K562 (cell line): Measurements from ENCODE around the gene ANKMY2. TPM values are rescaled to one million over a fixed set of nuclear protein-coding genes. Genes with fewer than 3 reads are reported as not detected.
A peak's percentile ranks its signal among the peaks of the same experiment; 100 is the strongest.

Experiments
- ATF7 ChIP-seq: fragments of 450-650 bp; IDR thresholded peaks from 2 replicates; pipeline ENCODE4 v1.7.1; 2014; ENCODE audit warnings: mild to moderate bottlenecking, moderate library complexity
- CBX2 ChIP-seq: fragments of 200-600 bp; sonication (generic); IDR thresholded peaks from one replicate; pipeline ENCODE4 v1.6.1; 2012; ENCODE audit warnings: mild to moderate bottlenecking, low read length, inconsistent platforms; ENCODE audit not compliant: insufficient read depth, poor library complexity, severe bottlenecking
- CBX3 ChIP-seq, 2 experiments: IDR thresholded peaks; 1 replicate in 1 of 2; 2 replicates in 1 of 2; pipeline ENCODE4 v1.6.1; 2012; ENCODE audit warnings: inconsistent platforms in 2 of 2, low read length in 2 of 2, borderline replicate concordance in 1 of 2, control low read depth in 1 of 2
- CTCF ChIP-seq, 3 experiments: IDR thresholded peaks in 2 of 3; conservative IDR thresholded peaks in 1 of 3; 2 replicates each; pipeline ENCODE4 v1.5.1; 2011 to 2012; ENCODE audit warnings: low read length in 3 of 3, mild to moderate bottlenecking in 3 of 3, control low read depth in 2 of 3, improper control_type of control experiment in 1 of 3, inconsistent platforms in 1 of 3, low read depth in 1 of 3, mixed read lengths in 1 of 3, moderate library complexity in 1 of 3; ENCODE audit not compliant: insufficient read depth in 2 of 3
- ERF ChIP-seq: fragments of 450-650 bp; formaldehyde crosslinking; IDR thresholded peaks from 2 replicates; pipeline ENCODE4 v1.4.0; 2020; ENCODE audit warnings: mild to moderate bottlenecking, mixed read lengths
- ESRRB ChIP-seq: fragments of 250-450 bp; sonication (Bioruptor Pico); IDR thresholded peaks from 2 replicates; pipeline ENCODE4 v1.5.0; 2020; ENCODE audit warnings: mild to moderate bottlenecking, moderate library complexity, borderline replicate concordance
- HCFC1 ChIP-seq: IDR thresholded peaks from 2 replicates; pipeline ENCODE4 v1.6.1; 2012; ENCODE audit warnings: low read depth, low read length, improper control_type of control experiment
- KLF13 ChIP-seq: fragments of 450-650 bp; IDR thresholded peaks from 2 replicates; pipeline ENCODE4 v1.6.1; 2016; ENCODE audit warnings: missing genetic modification characterization, low read depth, mild to moderate bottlenecking, missing compliant biosample characterization, moderate library complexity, borderline replicate concordance
- L3MBTL2 ChIP-seq: fragments of 450-650 bp; IDR thresholded peaks from 2 replicates; pipeline ENCODE4 v1.6.1; 2016; ENCODE audit warnings: mild to moderate bottlenecking, moderate library complexity
- MAFF ChIP-seq: IDR thresholded peaks from 2 replicates; pipeline ENCODE4 v1.6.1; 2012; ENCODE audit warnings: low read length, improper control_type of control experiment
- NELFE ChIP-seq: IDR thresholded peaks from 2 replicates; pipeline ENCODE4 v1.6.1; 2011; ENCODE audit warnings: mild to moderate bottlenecking; ENCODE audit not compliant: insufficient read depth, insufficient read length
- OTX1 ChIP-seq: fragments of 450-650 bp; formaldehyde crosslinking; IDR thresholded peaks from 2 replicates; pipeline ENCODE4 v1.4.0; 2022; ENCODE audit warnings: mild to moderate bottlenecking
- PRMT5 ChIP-seq: sonication (generic); formaldehyde crosslinking; IDR thresholded peaks from 2 replicates; pipeline ENCODE4 v1.5.0; 2020; ENCODE audit warnings: missing genetic modification reagents
- SIN3B ChIP-seq: fragments of 450-650 bp; IDR thresholded peaks from 2 replicates; pipeline ENCODE4 v1.6.1; 2017; ENCODE audit warnings: low read depth, mild to moderate bottlenecking, moderate library complexity
- SUPT5H ChIP-seq: fragments of 450-650 bp; IDR thresholded peaks from 2 replicates; pipeline ENCODE4 v1.6.1; 2016
- TAF9B ChIP-seq: fragments of 450-650 bp; IDR thresholded peaks from 2 replicates; pipeline ENCODE4 v1.6.1; 2018; ENCODE audit warnings: mild to moderate bottlenecking; ENCODE audit not compliant: partially characterized antibody
- XRCC5 ChIP-seq: fragments of 200-400 bp; formaldehyde crosslinking; IDR thresholded peaks from 2 replicates; pipeline ENCODE4 v1.6.1; 2017; ENCODE audit warnings: low read depth, mild to moderate bottlenecking, low read length
- ZBTB17 ChIP-seq: fragments of 450-650 bp; formaldehyde crosslinking; IDR thresholded peaks from 2 replicates; pipeline ENCODE4 v1.4.0; 2020; ENCODE audit warnings: mild to moderate bottlenecking
- ZNF584 ChIP-seq: fragments of 200-800 bp; sonication (Bioruptor generic); IDR thresholded peaks from 2 replicates; pipeline ENCODE4 v1.6.1; 2016; ENCODE audit warnings: low read depth, mild to moderate bottlenecking, missing genetic modification characterization, missing compliant biosample characterization
- ZNF717 ChIP-seq: fragments of 250-450 bp; sonication (Bioruptor Pico); IDR thresholded peaks from 2 replicates; pipeline ENCODE4 v1.5.0; 2021
- ZNF778 ChIP-seq: fragments of 450-650 bp; formaldehyde crosslinking; IDR thresholded peaks from 2 replicates; pipeline ENCODE4 v1.4.0; 2020; ENCODE audit warnings: mild to moderate bottlenecking, moderate library complexity
- ZNF830 ChIP-seq: fragments of 250-450 bp; sonication (Bioruptor Pico); IDR thresholded peaks from 2 replicates; pipeline ENCODE4 v1.5.0; 2021; ENCODE audit warnings: mild to moderate bottlenecking
- polyA plus RNA-seq, 8 experiments: library from polyadenylated mRNA; depleted of rRNA in 4 of 8; stranded (reverse) in 5 of 8; unstranded in 3 of 8; fragments of >200 nt; fragmentation: Nextera tagmentation in 2 of 8; fragmentation: Illumina TruSeq in 1 of 8; extraction: Ambion mirVana in 2 of 8; extraction: Trizol in 1 of 8; gene quantifications; 2 replicates each; pipeline versions ENCODE4 v1.2.1 to v1.2.3, GENCODE V29; 2011 to 2014; ENCODE audit warnings: inconsistent platforms in 1 of 8, missing spikeins in 1 of 8
- total RNA-seq, 7 experiments: library from RNA; depleted of rRNA in 6 of 7; stranded (reverse); fragments of >200 nt in 6 of 7; fragmentation: Illumina TruSeq in 2 of 7; extraction: Trizol in 2 of 7; gene quantifications; 2 replicates each; pipeline versions ENCODE4 v1.2.1 to v1.2.3, GENCODE V29; 2011 to 2021; ENCODE audit warnings: low replicate concordance in 1 of 7
- TF ChIP-seq, protein P1 (sequence below): fragments of 450-650 bp; IDR thresholded peaks from 2 replicates; pipeline ENCODE4 v1.6.1; 2017; ENCODE audit warnings: antibody characterized with exemption, mild to moderate bottlenecking
- TF ChIP-seq, protein P2 (sequence below): fragments of 250-450 bp; sonication (Bioruptor Pico); IDR thresholded peaks from 2 replicates; pipeline ENCODE4 v1.9.0; 2021; ENCODE audit warnings: mild to moderate bottlenecking

The ANKMY2 gene
- total and polyA plus RNA-seq, 9 of the 15 experiments (the other 6 are each of a cell fraction or from before 2014, with no cell fraction given): 38.9 to 71.5 (median 48.8) TPM

DNA sequence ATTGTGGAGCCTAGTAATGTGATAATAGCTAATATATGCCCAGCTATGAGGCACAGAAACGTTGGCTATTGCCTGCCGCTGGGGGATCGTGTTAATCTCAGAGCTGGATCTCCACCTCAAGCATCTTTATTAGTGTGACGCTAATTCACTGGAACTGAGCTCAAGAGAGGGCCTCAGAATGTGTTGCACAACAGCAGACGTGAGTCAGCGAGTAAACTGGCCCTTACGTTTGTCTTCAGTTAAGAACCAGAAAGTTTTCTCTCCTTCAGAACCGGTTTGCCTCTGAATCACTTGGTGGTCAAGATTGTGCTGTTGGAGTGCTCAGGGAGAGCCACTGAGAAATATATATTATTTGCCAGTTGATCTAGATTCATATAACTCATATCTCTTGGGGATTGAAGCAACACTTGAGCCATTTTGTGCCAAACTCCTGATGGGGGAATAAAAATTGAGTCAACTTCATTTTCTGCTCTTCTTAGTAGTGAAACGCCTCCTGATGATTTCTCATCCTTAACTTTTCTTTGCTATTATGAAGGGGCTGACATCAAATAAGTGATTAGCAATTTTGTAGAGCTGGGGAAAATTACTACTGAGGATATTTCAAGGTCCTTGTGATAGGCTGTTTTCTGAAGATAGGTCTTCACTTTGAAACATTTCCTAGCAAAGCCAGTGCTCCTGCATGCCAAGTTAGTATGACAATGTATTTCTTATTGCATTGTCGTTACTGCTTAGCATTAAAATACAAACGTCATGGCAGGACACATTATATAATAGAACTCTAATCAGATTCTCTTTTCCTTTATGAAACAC, 22.7 kb upstream of the ANKMY2 start (continued):
- TF ChIP-seq, protein P1, sequence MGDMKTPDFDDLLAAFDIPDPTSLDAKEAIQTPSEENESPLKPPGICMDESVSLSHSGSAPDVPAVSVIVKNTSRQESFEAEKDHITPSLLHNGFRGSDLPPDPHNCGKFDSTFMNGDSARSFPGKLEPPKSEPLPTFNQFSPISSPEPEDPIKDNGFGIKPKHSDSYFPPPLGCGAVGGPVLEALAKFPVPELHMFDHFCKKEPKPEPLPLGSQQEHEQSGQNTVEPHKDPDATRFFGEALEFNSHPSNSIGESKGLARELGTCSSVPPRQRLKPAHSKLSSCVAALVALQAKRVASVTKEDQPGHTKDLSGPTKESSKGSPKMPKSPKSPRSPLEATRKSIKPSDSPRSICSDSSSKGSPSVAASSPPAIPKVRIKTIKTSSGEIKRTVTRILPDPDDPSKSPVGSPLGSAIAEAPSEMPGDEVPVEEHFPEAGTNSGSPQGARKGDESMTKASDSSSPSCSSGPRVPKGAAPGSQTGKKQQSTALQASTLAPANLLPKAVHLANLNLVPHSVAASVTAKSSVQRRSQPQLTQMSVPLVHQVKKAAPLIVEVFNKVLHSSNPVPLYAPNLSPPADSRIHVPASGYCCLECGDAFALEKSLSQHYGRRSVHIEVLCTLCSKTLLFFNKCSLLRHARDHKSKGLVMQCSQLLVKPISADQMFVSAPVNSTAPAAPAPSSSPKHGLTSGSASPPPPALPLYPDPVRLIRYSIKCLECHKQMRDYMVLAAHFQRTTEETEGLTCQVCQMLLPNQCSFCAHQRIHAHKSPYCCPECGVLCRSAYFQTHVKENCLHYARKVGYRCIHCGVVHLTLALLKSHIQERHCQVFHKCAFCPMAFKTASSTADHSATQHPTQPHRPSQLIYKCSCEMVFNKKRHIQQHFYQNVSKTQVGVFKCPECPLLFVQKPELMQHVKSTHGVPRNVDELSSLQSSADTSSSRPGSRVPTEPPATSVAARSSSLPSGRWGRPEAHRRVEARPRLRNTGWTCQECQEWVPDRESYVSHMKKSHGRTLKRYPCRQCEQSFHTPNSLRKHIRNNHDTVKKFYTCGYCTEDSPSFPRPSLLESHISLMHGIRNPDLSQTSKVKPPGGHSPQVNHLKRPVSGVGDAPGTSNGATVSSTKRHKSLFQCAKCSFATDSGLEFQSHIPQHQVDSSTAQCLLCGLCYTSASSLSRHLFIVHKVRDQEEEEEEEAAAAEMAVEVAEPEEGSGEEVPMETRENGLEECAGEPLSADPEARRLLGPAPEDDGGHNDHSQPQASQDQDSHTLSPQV: peak; percentile 99
- TF ChIP-seq, protein P2, sequence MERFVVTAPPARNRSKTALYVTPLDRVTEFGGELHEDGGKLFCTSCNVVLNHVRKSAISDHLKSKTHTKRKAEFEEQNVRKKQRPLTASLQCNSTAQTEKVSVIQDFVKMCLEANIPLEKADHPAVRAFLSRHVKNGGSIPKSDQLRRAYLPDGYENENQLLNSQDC (CRISPR knock-in tag): no peak
- TF ChIP-seq CBX3 (IDR thresholded peaks at IDR 0.05; ENCODE audit: borderline replicate concordance in 1 of 2, low read length in 2 of 2): no peak
- peak; percentile 65 for TF ChIP-seq ZBTB17 (CRISPR knock-in tag)
- no peak for TF ChIP-seq CBX2
- no peak for TF ChIP-seq PRMT5
- TF ChIP-seq ZNF717 (CRISPR knock-in tag): no peak
- peak; percentile 80 for TF ChIP-seq ATF7
- TF ChIP-seq ZNF778 (CRISPR knock-in tag): no peak
- TF ChIP-seq ZNF830 (CRISPR knock-in tag): 0 out of 2 replicates have a peak, but pooled peaks have one; percentile 49
- no peak for TF ChIP-seq SUPT5H
- peak; percentile 82 for TF ChIP-seq KLF13 (tag)
- no peak for TF ChIP-seq SIN3B
- TF ChIP-seq OTX1 (CRISPR knock-in tag): no peak
- TF ChIP-seq CTCF (IDR thresholded peaks at IDR 0.05 in 2 of 3, conservative IDR thresholded peaks at IDR 0.05 in 1 of 3; ENCODE audit: insufficient read depth in 2 of 3, low read depth in 1 of 3, low read length in 3 of 3): peak in 1 of 3 experiments; percentile 10; a peak in 1 of 6 replicates
- TF ChIP-seq NELFE: no peak
- TF ChIP-seq XRCC5: no peak
- no peak for TF ChIP-seq TAF9B
- no peak for TF ChIP-seq HCFC1
- peak; percentile 68; the same call in 1 of the 2 replicates for TF ChIP-seq MAFF
- peak; percentile 92; the same call in 1 of the 2 replicates for TF ChIP-seq ZNF584
- TF ChIP-seq ESRRB (CRISPR knock-in tag): no peak
- no peak; the same call in 1 of the 2 replicates for TF ChIP-seq L3MBTL2
- TF ChIP-seq ERF (CRISPR knock-in tag): no peak
